Renal cortical epithelial cell (primary cell): ENCODE measurements around the gene CBX2. TPM values are rescaled to one million over a fixed set of nuclear protein-coding genes. Genes with fewer than 3 reads are reported as not detected.

ENCODE experiments used
- DNase-seq: peaks from one replicate; pipeline ENCODE4 v3.0.0-alpha.2; 2011; ENCODE audit warnings: low read depth
- total RNA-seq: library from RNA; depleted of rRNA; stranded (reverse); fragments of >200 nt; gene quantifications from 2 replicates; pipeline ENCODE4 v1.2.3, GENCODE V29; 2014

Gene CBX2
- total RNA-seq, 1 donor from 2014 or later: 1.5 TPM

DNA sequence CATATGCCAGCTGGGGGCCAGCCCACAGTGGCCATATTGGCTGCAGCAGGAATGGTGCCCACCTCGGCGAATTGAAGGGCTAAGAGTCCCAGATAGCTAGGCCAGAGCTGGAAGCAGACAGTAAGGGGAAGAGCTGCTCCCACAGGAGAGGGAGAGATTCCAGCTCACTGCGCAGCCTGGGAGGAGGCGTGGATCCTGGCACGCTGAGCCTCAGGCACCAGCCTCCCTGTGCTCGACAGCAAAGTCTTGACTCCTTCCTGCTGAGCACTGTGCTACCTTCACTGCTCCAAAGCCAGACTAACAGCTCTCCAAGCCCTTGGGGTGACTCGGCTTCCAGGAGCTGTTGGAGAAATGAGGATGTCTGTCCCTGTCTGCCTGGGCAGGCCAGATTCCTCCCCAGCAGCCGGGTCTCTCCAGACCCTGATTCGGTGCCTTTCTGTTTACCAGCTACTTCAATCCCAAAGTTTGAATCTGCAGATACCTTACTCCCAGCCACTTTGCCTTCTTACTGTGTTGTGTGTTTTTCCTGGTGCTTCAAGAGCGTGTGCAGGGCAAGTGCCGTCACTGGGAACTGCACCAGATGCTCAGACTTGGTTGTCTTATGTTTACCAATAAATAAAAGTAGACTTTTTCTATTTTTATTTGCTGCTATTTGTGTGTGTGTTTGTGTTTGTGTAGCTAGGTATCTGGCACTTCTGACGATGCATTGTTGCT is 9.1 kb downstream of the CBX2 start:
- DNase-seq: no peak

GRCh38 chr17:79788455-79788854 is 10.5 kb downstream of the CBX2 start:
- DNase-seq: no peak

- DNase-seq: no peak
These were observed 11.3 kb downstream of the CBX2 start for GRCh38 chr17:79788989-79789942.

DNA sequence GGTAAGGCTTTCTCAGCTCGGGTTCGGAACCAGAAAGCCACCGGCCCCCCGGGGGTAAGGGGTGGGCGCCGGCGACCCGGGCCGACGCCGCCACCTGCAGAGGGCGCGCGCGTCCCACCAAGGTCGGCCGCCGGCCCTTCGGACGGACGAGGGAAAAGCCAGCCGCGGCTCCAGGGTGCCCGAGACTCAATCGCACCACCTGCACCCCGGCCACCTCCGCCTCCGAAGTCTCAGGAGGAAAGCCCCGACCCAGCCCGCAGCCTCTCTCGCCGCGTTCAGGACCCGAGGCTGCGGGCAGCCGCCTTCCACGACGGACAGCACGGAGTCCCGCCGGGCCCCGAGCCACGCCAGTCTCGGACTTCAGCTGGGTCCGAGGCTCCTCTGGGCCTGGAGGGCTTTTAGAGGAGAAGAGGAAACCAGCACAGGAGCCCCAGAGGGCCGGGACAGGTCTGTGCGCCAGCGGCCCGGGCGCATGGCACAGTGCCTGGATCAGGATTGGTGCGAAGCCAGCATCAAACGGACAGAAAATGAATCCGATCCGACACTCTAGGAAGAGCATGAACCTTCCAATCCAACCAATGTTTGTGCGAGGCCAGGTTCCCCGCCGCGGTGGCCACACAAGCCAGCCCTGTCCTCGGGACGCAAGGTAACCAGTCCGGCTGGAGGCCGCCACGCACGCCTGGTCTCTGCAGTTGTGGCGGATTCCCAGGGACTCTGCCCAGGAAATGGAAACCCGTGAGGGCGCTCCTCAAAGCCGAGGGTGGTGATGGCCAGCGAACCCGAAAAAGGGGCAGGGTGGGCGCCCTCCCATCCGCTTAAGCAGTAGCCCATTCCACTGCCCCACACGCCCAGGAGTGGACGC is 12.2 kb downstream of the CBX2 start:
- DNase-seq: no peak

DNA sequence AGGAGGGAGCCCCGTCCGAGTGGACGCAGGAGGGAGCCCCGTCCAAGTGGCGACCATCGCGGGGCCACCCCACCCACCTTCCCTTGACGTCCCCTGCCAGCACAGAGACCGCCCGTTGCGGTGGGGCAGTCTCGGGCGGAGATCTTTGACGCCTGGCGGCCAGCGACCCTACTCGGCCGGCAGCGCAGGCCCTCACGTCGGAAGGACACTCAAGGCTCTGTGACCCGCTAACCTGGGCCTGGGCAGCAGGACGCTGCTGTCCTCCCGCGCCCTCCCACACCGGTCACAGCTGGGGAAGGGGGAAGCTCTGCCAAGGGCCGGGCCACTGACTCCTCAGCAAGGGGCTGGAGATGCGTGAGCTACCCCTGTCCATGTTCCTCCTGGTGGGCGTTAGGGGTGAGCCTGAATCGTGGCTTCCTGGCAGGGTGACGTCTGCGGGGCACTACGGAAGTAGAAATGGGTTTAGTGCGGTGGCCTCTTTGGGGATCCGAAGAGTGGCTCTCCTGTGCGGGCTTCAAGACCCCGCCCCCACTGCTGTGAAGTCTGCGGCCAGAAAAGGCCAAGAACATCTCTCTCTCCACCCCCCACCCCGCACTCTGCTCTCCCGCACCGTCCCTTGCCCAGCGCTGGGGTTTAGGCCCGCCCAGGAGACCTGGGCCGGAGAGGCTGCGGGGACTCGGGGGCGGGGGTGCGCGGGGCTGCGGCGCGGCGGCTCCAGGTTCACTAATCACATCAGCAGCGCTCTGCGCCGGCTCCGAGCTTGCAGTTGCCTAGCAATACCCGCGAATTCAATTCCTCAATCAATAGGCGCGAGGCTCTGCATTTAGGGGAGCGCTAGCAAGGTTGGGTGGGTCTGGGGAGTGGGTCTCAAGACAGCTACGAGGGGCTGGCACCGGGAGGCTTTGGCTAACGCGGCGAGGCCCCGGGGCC is 13.1 kb downstream of the CBX2 start:
- no peak for DNase-seq

GRCh38 chr17:79791735-79792161 is 13.8 kb downstream of the CBX2 start:
- no peak for DNase-seq

DNA sequence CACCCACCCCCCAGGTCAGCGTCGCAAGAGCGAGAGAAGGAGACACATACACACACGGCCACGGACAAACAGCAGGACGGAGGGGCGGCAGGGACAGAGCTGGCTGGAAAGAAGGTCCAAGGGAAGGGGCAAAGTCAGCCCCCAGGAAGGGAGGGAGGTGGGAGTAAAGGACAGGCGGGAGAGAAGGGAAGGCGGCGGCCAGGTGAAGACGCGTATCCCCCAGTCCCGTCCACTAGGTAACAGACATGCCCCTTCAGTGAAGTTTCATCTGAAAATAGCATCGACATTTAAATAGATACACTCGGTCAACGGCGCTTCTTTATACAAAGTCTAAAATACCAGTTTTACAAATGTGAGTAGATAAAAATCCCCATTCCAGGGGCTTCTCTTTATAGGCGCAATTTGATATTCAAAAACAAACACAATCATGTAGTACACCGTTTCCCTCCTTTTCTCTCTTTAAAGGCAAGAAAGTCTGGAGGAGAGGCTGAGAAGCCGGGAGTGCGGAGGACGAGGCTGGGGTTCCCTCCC is 14.5 kb downstream of the CBX2 start:
- no peak for DNase-seq

DNA sequence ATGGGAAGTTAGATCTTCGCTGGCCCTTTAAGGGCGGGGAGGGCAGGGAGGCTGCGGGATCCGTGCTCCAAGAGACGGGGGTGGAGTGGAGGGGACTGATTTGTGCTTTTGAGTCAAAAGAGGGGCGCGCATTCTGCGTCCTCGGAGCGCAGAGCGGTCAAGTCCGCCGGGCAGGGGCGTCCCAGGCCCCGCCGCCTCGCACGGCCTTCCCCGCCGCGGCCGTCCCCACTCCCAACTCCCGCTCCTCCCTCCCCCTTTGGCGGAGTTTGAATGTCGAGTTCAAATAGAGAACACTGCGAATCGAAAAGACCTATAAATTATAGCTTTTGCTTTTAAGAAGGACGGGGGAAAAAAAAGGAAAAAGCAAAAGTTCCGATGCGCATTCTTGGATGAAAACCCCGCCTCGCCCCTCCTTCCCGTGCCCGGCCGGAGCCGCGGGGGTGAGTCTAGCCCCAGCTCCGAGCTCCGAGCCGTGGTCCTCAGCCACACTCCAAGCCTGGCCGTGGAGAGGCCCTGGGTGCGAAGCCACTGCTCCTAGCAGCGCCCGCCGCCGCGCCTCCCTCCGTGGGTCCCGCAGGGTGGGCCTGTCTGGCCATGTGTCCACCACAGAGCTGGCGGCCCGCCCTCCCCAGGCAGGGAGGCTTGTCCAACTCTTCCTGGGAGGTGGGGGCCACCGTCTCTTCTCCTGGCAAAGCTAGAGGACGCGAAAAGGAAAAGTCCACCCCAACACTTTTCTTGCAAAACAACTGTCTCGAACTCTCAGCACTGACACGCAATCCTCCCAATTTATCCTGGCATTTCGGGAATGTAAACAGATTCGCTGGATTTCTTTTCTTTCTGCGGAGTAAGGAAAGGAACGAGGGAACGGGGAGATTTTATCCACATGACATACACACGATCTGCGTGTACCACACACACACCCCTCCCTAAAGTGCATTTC is 15.3 kb downstream of the CBX2 start:
- no peak for DNase-seq

- no peak for DNase-seq
These were observed 16.0 kb downstream of the CBX2 start for GRCh38 chr17:79793924-79794304.

GRCh38 chr17:79794659-79795511 is 16.9 kb downstream of the CBX2 start:
- DNase-seq: no peak

DNA sequence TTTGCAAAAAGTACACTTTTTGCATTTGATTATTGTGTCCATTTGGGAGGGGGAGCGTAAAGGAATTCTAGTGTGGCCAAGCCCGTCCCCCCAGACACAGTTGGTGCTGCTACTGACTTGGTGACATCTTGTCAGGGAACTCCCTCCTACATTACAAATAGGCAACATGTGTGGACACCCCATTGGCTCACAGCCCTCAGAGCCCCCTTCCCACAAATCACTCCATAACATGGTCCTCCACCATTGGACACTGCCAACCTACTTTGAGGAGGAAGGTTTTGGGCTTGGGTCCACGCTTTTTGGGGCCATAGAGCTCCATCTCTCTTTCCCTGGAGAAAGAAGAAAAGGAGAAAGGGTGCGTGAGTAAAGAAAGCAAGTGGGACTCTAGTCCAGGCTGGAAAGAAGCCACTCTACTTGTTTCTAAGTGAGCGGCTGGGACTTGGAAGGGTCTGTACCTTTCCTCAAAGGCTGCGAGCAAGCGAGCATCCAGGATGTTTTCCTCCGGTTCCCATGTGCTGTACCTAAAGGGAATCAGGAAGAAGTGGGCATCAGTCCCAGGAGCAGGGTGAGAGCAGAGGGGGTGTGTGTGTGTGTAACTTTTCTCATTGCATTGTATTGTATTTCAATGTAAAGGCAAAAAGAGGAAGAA is 18.0 kb downstream of the CBX2 start:
- no peak for DNase-seq

- DNase-seq: no peak
These were observed 18.5 kb downstream of the CBX2 start for GRCh38 chr17:79796444-79796762.

DNA sequence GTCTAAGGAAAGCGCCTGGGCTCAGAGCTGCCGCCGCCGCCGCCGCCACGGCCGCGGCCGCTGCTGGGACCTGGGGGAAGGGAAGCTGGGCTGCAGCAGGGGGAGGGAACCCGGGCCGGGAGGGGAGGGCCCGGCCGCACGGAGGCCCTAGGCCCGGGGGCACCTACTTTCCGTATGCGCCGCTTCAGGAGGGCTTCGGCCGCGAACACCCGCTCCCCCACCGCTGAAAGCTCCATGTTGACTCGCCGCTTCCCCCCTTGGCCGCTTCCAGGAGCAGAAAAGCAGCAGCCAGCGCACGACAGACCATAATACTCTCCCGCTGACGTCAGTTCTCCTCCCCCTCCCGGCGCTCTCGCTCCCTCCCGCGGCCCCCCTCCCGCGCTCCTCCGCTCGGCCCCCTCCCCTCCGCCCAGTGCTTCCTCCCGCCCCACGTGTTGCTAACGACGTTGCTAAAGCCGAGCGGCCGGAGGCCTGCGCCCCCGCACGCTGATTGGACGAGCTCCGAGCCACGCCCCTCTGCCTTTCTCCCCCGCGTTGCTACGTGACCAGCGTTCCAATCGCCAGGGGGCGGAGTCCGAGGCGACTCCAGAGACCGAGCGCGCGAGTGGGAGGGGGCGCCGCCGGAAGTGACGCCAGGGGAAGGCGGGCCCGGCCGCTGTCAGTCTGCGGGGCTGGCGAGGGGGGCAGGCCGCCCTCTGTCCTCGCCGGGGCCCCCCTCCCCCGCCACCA is 19.0 kb downstream of the CBX2 start, which contains the start of gene CBX8:
Gene CBX8, minus strand, starts transcription at position 315 of the 729 bp plus-strand sequence. Its CDS starts 79 bp downstream, at position 236.
- peak; percentile 94 for DNase-seq

- DNase-seq: no peak
These were observed 19.7 kb downstream of the CBX2 start for GRCh38 chr17:79797492-79798298.

GRCh38 chr17:79798299-79799173 is 20.6 kb downstream of the CBX2 start:
- no peak for DNase-seq

- DNase-seq: no peak
These were observed 21.2 kb downstream of the CBX2 start for GRCh38 chr17:79799174-79799537.
